ENCODE data around the gene NEUROD4.
"Not testable (repeated sequence)": the region's sequence is repeated elsewhere in the genome, so short reads cannot be mapped to it uniquely, and the experiment has no call there.

DNA sequence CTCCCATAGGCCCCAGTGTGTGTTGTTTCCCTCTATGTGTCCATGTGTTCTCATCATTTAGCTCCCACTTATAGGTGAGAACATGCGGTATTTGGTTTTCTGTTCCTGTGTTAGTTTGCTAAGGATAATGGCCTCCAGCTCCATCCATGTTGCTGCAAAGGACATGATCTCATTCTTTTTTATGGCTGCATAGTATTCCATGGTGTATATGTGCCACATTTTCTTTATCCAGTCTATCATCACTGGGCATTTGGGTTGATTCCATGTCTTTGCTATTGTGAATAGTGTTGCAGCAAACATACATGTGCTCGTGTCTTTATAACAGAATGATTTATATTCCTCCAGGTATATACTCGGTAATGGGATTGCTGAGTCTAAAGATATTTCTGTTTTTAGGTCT is 33.0 kb upstream of the NEUROD4 start:
- TF ChIP-seq, protein P1, sequence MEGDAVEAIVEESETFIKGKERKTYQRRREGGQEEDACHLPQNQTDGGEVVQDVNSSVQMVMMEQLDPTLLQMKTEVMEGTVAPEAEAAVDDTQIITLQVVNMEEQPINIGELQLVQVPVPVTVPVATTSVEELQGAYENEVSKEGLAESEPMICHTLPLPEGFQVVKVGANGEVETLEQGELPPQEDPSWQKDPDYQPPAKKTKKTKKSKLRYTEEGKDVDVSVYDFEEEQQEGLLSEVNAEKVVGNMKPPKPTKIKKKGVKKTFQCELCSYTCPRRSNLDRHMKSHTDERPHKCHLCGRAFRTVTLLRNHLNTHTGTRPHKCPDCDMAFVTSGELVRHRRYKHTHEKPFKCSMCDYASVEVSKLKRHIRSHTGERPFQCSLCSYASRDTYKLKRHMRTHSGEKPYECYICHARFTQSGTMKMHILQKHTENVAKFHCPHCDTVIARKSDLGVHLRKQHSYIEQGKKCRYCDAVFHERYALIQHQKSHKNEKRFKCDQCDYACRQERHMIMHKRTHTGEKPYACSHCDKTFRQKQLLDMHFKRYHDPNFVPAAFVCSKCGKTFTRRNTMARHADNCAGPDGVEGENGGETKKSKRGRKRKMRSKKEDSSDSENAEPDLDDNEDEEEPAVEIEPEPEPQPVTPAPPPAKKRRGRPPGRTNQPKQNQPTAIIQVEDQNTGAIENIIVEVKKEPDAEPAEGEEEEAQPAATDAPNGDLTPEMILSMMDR (IDR thresholded peaks at IDR 0.05; ENCODE audit: low read depth, low read length), result not testable (repeated sequence)
- not testable (repeated sequence) for TF ChIP-seq EZH2phosphoT487 (IDR thresholded peaks at IDR 0.05; ENCODE audit: low read depth)
